Stimulated activated CD8-positive, alpha-beta memory T cell treated with anti-CD3 and anti-CD28 coated beads, Interleukin-15, amount 100 ng/mL, for 4 hours (primary cell): Measurements from ENCODE around the gene GSTO2.

ENCODE experiments used
- DNase-seq, 2 donors: peaks; one replicate each; pipeline ENCODE4 v3.0.0-alpha.2; 2020; ENCODE audit warnings: low read depth in 2 of 2

The GSTO2 gene

GRCh38 chr10:104253606-104254410, 15.2 kb upstream of the GSTO2 start:
- DNase-seq: no peak

GRCh38 chr10:104254493-104255310, 14.3 kb upstream of the GSTO2 start, which contains the start of gene GSTO1:
Gene GSTO1 (plus strand): TSS chr10:104254892. CDS start chr10:104254929, 37 bp downstream.
- DNase-seq: peak in 1 of 2 donors; percentile 34

- no peak for DNase-seq
Measured at GRCh38 chr10:104255311-104255981, 13.5 kb upstream of the GSTO2 start.

DNA sequence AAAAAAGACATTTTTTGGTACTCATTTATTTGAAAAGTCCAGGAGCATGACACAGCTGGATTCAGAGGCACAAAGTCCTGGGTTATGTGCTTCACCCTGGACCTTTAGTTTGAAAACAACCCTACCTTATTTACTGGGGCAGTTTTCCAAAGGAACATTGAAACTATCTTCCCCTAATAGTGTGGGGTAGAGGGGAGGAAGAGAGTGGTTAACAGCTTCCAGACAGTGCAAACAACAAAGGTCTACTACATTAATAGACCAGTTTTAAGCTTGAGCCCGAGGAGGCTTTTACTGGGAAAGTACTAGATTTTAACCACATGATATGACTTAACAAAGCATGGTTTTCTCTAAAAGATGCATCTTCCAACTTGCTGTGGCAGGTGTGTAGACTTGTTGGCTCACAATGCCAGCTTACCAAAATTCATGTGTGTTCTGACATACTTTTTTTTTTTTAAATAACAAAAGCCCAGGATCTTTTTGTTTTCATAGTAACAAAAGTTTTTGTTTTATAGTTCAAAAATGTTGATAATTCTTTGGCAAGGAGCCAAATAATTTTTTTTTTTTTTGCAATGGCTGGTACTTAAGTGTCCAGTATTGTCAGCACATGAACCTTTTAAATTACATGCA, 12.5 kb upstream of the GSTO2 start:
- DNase-seq: no peak

GRCh38 chr10:104257235-104257634, 11.7 kb upstream of the GSTO2 start:
- DNase-seq: no peak

GRCh38 chr10:104258209-104258608, 10.8 kb upstream of the GSTO2 start:
- no peak for DNase-seq

DNA sequence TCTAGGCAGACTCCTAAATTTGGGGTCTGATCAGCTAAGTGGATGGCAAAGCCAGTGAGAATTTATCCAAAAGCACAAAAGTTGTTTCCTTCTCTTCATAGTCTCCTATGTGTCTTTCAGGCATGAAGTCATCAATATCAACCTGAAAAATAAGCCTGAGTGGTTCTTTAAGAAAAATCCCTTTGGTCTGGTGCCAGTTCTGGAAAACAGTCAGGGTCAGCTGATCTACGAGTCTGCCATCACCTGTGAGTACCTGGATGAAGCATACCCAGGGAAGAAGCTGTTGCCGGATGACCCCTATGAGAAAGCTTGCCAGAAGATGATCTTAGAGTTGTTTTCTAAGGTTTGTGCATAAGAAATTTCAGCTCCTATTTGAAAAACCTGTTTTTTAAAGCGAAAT, 9.5 kb upstream of the GSTO2 start:
- DNase-seq: no peak

DNA sequence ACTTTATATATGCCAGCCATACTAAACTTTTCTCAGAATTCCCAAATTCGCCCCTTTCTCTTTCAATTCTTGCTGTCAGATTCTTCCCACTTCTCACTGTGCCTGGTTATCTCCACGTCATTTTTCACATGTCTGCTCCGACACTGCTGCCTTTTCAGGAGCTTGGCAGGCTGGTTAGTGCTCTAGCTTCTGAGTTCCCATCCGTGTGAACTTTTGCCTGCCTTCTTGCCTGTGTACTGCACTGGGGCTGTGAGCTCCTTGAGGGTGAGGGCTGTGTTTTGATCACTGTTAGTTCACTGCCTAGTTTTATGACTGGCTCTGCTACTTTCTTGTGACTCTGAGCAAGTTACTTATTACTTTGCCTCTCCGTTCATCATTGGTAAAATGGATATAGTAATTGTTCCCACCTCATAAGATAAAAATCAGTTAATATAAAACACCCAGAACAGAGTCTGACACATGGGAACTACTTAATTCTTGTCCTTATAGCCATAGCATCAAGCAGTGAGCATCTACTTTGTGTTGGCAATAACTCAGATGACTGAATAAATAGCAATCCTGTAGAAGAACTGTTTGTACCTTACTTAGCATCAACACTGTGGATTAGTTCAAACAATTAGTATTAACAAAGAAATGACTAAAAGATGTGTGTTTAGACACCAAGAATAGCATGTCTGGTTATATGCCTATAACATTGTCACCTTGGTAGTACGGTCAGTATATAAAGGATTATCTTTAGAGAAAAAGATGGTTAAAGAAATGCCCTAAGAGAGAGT, 8.8 kb upstream of the GSTO2 start:
- DNase-seq: no peak

GRCh38 chr10:104260775-104261115, 8.2 kb upstream of the GSTO2 start:
- DNase-seq: no peak

DNA sequence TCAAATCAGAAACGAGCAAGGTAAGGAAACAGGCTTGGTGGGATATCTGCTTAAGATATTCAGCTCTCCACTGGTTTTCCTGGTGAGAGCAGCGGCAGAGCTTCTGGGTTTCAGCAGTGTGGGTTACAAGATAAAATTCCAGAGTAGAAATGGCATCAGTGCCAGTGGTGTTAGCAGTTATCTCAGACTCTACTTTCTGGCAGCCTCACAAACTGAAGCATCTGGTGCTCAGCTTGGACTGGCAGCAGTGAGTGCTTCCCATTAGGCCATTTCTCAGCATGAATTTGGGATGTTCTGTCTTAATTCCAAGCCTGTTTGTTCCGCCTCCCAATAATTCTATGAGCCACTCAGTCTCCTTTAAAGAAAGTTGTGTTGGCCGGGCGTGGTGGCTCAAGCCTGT, 6.9 kb upstream of the GSTO2 start:
- DNase-seq: no peak

DNA sequence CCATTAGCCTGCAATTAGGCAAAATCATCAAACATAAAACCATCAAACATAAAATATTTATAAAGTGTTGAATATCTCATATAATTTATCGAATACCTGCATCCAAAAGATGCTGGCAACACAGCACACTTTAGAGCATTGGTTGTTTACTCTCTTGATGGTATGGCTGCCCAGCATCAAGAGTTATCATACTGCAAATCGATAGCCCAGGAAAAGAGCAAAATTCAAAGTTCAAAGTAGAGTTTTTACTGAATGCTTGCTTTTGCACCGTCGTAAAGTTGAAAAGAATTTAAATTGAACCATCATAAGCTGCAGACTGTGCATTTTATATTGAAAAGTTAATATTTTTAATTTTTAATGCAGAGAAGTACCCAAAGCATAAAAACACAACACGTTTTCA, 4.2 kb upstream of the GSTO2 start:
- DNase-seq: no peak

- DNase-seq: no peak
Measured at GRCh38 chr10:104267721-104268404, 1.1 kb upstream of the GSTO2 start.

- DNase-seq: no peak
Measured at GRCh38 chr10:104268405-104268712, 625 bp upstream of the GSTO2 start.

DNA sequence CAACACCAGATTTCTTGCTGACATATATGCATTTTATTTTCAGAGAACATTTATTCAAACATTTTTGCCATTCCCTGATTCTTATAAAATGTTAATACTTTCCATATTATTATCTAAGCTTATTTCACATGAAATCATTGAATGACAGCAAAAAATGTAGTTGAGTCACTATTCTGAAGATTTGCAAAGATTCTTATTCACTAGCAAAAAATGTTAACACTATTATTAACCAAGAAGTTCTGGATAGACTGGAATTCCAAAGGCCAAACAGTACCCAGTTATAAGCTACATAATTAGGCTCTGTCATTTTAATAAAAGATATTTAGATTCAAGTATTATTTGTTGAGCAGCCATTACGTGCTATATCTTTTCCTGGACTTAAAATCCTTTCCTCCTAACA, 4.3 kb downstream of the GSTO2 start:
- DNase-seq: no peak

DNA sequence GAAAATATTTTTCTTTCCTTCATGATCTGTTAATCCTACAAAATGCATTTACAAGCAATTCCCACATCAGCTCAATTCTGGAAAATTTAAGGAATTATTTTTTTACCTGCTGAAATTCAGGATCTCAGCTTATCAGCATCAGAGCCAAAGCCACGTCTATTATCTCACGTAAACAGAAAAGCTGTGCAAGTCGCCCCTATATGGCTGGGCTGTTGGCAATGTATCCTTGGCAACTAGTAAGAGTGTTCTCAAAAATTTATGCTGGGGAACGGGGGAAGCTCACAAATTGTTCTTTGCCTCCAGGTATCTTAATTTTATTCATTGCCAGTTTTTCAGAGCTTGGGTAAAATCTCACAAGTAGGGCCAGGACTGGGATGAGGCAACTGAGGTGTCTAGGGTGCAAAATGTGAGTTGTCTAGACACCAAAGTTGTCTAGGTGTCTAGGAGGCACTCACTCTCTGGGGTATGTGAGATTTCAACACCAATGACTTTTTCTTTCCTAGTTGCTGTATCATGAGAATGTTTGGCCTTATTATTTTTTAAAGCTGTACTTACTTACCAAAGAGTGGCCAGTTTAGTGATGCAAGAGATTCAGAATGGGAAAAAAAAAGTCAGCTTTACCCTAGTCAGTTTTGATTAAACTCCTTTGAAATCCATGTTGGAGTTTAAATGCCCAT, 5.1 kb downstream of the GSTO2 start:
- DNase-seq: no peak

DNA sequence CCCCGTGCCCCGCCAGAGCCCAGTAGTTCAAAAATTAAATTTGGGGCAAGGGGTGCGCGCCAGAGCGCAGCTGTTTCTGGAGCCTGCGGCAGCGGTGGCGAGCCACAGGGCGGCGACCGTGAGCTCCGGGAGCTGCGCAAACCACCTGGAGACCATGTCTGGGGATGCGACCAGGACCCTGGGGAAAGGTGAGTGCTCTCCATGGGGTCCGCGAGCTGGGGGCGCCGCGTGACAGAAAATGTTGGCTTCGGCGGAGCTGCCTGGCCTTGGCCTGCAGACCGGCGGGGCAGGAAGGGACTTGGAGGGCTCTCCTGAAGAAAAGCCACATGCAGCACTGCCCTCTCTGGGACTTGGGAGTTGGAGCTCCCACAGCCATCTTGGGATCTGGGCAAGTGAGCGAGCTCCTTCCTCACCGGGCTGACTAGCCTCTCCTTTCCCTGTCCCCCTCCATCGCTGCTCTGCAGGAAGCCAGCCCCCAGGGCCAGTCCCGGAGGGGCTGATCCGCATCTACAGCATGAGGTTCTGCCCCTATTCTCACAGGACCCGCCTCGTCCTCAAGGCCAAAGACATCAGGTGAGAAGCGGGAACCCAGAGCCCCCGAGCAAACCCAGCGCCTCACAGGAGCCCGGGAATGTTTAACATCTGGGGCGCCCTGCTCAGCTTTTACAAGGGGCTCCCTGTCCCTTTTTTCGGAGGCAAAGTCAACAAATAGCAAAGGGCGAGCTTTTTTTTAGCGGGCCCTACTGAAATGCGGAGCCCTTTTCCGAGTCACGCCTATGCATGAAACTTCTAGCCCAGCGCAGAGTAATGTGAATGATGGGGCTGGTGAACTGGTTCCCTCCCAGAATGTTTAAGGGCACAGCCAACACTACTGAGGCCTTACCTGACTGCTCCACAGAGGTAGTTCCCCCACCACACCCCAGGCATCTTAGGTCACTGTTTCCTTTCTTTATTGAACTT, 6.1 kb downstream of the GSTO2 start:
- DNase-seq: no peak

GRCh38 chr10:104276192-104276591, 7.2 kb downstream of the GSTO2 start:
- no peak for DNase-seq

DNA sequence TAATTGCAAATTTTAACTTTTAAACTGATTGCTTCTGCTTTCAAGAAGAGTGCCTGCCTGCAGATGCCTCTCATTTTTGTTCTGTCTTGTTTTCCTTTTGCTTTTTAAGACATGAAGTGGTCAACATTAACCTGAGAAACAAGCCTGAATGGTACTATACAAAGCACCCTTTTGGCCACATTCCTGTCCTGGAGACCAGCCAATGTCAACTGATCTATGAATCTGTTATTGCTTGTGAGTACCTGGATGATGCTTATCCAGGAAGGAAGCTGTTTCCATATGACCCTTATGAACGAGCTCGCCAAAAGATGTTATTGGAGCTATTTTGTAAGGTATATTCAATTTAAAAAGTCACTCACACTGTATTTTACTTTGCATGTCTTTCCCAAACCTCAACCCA, 8.8 kb downstream of the GSTO2 start:
- no peak for DNase-seq
